Stimulated activated naive CD4-positive, alpha-beta T cell (primary cell): Measurements from ENCODE around the gene ACACB.

Experiments
- DNase-seq, 6 experiments: peaks; one replicate each; lab custom pipeline; 2025; lab: John Stamatoyannopoulos, UW

ACACB gene

GRCh38 chr12:109214131-109214530 is 97.7 kb downstream of the ACACB start:
- DNase-seq: no peak

GRCh38 chr12:109218996-109219395 is 102.6 kb downstream of the ACACB start:
- no peak for DNase-seq

- no peak for DNase-seq
Observed at GRCh38 chr12:109219938-109220337, 103.6 kb downstream of the ACACB start.

GRCh38 chr12:109221277-109221931 is 105.0 kb downstream of the ACACB start:
- no peak for DNase-seq

- DNase-seq: no peak
Observed at GRCh38 chr12:109222062-109222461, 105.7 kb downstream of the ACACB start.

GRCh38 chr12:109222496-109222895 is 106.1 kb downstream of the ACACB start:
- DNase-seq: no peak

GRCh38 chr12:109223211-109223610 is 106.8 kb downstream of the ACACB start:
- no peak for DNase-seq

GRCh38 chr12:109223868-109224267 is 107.5 kb downstream of the ACACB start:
- no peak for DNase-seq

GRCh38 chr12:109228664-109229063 is 112.3 kb downstream of the ACACB start:
- no peak for DNase-seq

- DNase-seq: no peak
Observed at GRCh38 chr12:109230193-109230592, 113.8 kb downstream of the ACACB start.

GRCh38 chr12:109232731-109233130 is 116.3 kb downstream of the ACACB start:
- no peak for DNase-seq

GRCh38 chr12:109234012-109234411 is 117.6 kb downstream of the ACACB start:
- no peak for DNase-seq

GRCh38 chr12:109236257-109236656 is 119.9 kb downstream of the ACACB start:
- DNase-seq: no peak

GRCh38 chr12:109239179-109239578 is 122.8 kb downstream of the ACACB start:
- no peak for DNase-seq

- no peak for DNase-seq
Observed at GRCh38 chr12:109239691-109240090, 123.3 kb downstream of the ACACB start.

GRCh38 chr12:109240365-109240764 is 124.0 kb downstream of the ACACB start:
- no peak for DNase-seq

- no peak for DNase-seq
Observed at GRCh38 chr12:109241936-109242335, 125.5 kb downstream of the ACACB start.

GRCh38 chr12:109244073-109244472 is 127.7 kb downstream of the ACACB start:
- DNase-seq: no peak

- no peak for DNase-seq
Observed at GRCh38 chr12:109246221-109246620, 129.8 kb downstream of the ACACB start.

- DNase-seq: no peak
Observed at GRCh38 chr12:109247831-109248654, 131.7 kb downstream of the ACACB start.

- DNase-seq: no peak
Observed at GRCh38 chr12:109250523-109250922, 134.1 kb downstream of the ACACB start.

- no peak for DNase-seq
Observed at GRCh38 chr12:109252799-109253198, 136.4 kb downstream of the ACACB start.

GRCh38 chr12:109253913-109254544 is 137.6 kb downstream of the ACACB start:
- no peak for DNase-seq
